Amniotic stem cell (primary cell): Measurements from ENCODE around the gene SGMS1.

ENCODE experiments used
- DNase-seq: peaks from one replicate; lab custom pipeline; 2025; lab: John Stamatoyannopoulos, UW

Gene SGMS1

DNA sequence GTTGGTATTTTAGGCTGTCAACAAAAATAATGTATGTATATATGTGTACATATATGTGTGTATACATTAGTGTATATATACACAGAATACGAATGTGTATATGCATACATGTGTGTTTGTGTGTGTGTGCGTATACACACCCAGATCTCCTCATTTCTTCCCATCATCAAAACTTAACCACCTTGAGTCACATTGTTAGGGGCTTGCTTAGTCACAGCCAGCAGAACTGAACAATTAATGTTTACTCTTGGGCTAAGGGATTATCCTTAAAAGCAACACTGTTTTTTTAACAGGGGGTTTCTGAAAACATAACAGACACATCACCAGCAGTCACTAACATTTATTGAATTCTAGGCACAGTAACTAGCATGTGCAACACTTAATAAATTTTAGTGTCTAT, 289.5 kb downstream of the SGMS1 start:
- DNase-seq: no peak

DNA sequence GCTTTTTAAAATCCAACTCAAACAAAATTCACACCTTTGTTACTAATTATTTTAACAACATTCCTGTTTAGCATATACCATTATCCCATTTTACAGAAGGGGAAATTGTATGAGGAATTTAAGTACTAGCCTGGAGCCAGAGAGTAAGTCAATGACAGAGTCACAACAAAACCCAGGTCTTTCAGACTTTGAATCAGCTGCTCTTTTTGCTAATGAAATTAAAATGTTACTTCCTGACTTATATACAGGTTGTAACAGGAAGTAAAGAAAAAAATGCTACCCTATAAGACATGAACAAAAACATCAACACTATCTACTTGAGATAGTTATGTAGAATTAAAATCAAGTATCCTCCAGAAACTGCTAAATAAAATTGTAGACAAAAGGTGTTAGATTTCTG, 289.9 kb downstream of the SGMS1 start:
- DNase-seq: no peak

DNA sequence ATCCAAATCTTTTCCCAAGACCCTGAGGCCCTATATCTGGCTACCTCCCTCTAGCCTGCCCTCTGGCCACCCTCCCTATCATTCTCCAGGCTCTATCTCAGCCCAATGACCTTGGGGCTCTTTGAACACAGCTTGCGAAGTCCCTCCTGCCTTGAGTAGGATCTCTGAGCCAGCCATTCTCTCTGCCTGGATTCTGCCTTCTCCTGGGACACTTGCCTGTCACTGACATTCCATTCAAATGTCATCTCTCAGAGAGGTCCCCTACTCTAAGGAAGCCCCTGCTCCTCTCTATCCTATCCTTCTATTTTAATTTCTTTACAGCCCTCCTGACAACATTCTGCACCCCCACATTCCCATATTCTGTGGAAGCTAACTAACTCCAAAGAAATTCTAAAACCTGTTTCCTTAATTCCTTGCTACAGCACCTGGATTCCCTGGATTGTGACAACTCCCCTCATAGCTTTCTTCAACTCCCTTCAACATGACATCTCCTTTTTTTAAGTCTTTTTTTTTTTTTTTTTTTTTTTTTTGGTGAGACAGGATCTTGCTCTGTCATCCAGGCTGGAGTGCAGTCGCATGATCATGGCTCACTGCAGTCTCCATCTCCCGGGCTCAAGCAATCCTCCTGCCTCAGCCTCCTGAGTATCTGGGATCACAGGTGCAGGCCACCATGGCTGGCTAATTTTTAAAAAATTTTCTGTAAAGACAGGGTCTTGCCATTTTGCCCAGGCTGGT, 291.5 kb downstream of the SGMS1 start:
- DNase-seq: no peak

DNA sequence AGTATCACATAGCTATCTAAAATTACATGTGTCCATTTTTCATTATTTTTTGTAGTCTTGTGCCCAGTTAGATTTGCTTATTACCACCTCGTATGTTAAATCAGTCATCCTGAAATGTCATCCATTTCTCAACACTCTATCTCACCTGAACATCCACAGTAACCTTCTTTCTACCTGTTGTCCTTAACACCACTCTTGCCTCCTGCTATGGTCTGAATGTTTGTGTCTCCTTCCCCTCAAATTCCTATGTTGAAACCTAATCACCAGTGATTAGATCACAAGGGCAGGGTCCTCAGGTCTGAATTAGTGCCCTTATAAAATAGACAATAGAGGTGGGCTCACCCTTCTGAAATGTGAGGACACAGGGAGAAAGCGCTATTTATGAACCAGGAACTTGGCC, 292.3 kb downstream of the SGMS1 start:
- DNase-seq: no peak

DNA sequence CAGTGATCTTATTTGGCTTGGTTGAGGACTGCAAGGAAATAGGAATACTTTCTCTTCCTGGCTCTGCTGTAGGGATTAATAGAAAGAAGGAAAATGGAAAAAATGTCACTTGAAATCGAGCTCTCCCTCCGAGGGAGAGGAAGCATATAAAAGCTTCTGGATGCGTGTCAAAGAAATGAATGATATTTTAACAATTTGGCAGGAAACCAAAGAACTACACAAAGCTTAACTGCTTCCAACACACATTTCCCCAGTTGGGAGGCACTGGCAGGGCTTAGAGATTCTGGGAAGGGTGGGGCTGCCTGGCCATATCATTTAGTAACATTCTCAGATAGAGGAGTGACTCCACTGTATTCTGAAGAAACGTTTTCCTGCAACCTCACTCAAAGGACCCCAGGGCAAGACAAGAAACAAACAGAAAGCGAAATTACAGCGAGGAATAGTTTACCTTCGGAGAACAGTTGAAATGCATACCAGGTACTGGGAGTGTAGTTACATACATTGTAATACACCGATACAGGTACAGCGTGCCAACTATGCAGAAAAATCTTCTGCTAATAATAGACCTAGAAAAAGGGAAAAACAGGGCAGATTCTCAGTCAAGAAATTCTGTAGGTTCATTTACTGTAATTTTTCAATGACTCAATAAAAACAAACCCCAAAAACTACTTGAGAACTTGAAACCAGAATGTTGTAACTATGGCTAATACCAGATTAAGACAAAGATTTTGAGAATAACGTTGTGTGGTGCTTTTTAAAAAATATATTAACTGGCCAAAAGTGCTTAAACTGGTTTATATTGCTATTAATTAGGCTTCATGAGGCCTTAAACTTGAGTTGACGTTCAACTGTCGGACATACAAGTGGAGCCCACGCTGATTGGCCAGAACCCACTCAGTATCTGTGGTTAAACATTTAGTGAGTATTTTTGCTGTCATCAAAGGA, 296.7 kb downstream of the SGMS1 start:
- no peak for DNase-seq

DNA sequence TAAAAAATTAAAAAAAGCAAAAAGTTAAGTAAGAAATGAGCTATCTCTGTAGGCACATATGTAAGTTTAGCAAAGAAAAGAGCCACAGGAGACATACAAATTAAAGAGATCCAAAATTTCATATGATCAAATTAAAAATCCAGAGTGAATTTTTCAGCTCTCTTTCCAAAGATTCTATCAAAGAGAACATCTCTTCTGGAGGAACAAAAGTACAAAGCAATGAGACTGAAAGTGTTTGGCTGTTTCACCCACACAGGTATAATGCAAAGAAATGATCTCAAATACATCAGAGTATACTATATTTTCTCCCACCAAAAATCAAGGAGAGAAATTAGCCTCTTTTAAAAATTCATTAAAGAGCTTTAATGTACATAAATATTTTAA, 297.6 kb downstream of the SGMS1 start:
- no peak for DNase-seq

DNA sequence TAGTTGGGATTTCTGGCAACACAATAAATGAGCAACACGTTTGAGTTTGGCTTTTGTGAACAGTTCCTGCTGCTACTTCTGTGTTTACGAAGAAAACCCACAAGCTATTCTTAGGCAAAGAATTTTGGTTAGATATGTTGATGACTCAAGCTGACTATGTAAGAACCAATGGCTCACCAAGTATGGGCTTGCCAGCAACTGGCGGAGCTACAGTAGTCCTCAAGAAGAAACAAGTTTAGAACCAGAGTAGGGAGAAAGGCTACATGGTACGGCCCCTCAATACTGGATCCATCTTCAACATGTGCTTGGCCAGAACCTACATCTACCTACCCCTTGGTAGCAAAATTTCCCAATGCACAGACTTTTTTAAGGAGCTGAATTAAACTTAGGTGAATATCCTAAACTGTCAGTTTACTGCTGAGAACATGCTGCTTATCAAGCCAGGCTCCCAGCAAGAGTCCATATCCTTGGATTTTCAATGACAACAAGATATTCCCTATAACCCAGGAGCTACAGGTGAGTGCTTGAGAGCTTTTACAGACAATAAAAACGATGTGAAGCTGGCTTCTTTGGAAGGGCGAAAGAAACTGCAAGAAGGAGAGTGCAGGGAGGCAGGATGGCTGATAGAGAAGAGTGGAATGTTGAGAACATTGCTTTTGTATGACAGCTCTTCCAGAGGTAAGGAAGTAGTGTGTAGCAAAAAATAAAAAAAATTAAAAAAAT, 298.1 kb downstream of the SGMS1 start:
- DNase-seq: peak; percentile 85

DNA sequence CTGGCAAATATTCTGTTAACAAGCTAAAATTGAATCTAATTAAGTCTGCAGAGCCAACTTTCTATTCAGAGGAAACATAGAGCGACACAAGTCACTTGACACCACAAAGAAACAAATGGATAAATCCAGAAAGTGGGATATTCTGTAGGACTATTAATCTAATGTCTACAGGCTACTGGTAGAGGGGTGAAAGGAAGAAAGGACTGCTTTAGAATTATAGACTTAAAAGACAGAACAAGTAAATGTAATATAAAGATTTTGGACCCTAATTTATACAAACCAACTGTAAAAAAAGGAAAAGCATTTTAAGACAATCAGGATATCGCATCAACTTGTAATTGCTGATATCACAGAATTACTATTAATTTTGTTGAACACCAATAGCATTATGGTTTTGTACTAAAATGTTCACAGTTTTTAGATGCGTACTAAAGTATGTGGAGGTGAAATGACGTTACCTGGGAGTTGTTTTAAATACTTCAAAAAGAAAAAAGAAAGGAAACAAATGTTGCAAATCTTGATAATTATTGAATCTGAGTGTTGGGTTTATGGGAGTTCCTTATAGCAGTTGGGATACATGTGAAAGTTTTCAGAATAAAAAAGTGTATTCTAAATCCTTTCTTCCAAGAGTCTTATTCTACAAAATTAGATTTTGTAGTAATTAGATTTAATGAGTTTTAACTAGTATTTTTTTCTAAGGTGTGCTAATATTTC, 298.9 kb downstream of the SGMS1 start:
- DNase-seq: no peak

DNA sequence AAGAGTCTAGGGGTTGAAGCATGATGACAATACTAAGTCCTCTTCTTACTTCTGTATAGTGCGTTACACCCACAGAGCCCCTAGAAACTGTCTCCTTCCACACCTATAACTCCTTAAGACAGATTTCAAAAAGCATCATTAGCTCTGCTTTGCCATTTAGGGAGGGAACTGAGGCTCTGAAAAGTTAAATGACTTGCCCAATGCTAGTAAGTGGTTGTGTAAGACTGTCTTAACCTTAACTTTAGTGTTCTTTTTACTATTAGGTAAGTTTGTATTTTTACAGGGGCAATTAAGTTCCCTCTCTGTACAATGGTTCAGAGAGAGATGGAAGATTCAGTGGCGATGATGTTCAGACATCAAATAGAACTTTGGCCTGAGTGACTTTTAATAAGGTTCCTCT, 299.7 kb downstream of the SGMS1 start:
- no peak for DNase-seq

DNA sequence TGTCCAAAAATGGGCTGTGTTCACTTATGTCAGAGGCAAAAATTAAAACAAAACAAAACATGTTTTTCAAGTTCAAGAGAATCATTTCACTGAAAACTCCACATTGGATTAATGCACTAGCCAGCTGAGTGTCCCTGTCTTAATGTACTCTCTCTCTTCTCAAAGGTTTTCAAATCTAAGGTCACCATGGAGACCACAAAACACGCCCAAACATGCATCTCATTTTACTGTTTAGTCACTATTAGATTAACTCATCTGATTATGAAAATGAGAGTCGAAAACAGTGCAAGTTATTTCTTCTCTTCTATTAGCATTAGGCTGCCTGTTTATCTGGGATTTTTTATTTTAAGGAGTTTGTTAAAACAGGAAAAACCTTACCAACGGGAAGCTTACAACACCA, 301.7 kb downstream of the SGMS1 start:
- DNase-seq: no peak

DNA sequence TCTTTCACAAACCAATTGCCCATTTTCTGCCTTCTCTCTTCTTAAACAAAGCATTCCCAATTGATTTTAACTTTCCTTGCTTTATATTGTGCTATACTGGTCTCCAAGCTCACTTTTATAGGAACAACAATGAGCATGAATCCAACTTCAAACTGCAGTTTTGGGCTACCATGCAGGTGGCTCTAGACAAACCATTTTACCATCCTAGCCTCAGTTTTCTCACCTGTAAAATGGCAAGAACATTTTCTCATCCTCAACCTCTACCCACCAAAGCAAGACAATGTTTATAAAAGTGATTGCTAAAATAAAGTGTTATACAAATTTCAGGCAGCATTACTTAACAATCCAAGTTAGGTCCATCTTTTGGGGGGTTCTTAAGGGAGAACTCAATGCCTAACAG, 305.6 kb downstream of the SGMS1 start:
- no peak for DNase-seq

DNA sequence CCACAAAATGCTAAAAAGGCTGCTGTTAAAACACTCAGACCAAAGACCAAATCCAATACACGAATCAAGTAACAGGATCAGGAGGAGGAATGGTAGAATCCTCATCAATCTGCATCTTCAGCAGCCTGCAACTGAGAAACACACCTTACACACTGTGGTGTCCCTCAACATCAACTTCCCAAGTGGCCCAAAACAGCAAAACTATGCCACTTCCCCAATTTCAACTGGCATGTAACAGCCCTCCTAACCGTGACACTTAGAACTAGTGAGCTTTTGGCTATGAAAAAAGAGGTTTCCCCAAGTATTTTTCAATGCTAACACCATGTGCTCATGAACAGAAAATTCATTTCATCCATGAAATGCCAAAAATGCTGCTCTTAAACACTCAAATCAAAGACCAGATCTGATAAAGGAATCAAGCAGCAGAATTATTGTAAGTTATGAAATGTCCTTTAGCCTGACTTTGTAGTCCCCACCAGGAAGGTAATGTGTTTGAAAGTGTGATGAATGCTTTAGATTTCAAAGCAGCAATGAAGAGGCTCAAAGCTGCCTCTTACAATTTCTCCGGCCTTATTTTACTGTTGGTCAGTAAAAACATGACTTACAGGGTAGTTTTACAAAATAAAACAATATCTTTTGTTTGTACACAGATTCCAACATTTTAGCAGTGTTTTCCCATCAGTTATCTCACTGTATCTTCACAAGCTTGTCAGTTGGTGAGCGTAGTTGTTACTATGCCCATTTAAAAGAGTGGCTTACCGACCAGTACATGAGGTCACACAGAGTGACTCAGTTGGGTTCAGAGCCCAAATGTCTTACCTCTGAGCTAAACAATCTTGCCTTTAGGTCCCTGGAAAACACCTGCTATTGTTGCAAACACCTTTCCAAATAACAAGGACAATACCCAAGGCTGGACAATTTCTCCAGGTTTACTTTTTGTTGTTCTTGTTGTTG, 306.8 kb downstream of the SGMS1 start:
- no peak for DNase-seq

DNA sequence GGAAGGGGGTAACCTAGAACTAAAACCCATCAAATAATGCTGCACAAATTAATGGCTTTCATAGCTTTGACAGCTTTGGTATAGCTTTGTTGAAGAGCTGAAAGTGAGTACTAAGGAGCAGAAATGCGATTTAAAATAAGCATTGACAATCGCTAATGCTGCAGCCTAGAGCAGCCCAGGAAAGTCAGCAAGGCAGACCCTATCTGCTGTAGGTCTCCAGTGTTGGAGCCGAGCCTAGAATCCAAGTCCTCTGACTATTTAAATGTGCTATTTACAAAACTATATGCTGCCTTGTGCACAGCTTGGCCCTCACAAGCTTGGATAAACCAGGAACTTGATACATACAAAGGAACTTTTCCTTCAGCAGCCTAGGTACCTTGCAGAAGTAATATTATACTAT, 307.6 kb downstream of the SGMS1 start:
- DNase-seq: no peak

DNA sequence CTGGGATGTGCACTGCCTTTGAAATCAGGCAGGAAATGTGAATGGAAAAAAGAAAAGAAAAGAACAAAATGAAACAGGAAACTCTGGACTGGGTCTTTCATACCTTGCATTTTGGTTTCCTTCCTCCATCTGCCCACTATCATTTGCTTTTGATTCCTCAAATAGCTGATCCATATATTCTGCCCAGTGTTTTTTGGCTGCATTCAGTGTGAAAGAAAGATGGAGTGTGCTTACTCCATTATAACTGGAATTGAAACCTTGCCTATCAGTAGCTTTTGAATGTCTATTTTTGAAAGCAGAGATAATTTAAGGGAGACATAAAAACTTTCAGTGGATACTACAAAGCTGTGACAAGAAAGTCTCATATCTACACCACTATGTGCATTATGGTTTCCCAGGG, 308.3 kb downstream of the SGMS1 start:
- DNase-seq: no peak

DNA sequence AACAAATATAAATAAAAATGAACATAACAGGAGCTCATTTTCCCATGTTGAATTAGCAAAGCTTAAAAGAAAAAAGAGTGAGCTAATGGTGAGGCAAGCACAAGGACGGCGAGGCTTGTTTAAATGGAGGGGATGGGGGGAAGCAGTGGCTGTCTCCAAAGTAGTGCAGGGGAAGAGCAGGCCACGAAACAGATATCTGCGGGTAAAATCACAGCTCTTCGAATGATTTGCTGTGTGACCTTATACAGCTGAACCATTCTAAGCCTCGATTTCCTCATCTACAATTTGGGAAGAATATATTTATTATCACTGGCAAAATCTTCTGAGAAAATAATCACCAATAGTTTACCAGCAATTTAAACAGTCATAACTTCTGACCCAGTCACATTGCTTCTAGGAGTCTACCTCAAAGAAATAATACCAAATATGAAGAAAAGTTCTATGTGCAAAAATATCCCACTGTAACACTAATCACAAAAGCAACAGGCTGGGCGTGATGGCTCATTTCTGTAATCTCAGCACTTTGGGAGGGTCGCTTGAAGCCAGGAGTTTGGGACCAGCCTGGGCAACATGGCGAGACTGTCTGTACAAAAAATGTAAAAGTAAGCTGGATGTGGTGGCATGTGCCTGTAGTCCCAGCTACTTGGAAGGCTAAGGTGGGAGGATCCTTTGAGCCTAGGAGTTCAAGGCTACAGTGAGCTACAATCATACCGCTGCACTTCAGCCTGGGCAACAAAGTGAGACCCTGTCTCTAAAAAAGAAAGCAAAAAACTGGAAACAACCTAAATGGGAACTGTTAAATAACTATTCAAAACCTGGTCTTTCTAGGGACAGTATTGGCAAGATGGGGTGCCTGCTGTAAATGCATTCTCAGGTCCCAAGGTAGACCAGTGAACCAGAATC, 309.3 kb downstream of the SGMS1 start:
- DNase-seq: no peak

DNA sequence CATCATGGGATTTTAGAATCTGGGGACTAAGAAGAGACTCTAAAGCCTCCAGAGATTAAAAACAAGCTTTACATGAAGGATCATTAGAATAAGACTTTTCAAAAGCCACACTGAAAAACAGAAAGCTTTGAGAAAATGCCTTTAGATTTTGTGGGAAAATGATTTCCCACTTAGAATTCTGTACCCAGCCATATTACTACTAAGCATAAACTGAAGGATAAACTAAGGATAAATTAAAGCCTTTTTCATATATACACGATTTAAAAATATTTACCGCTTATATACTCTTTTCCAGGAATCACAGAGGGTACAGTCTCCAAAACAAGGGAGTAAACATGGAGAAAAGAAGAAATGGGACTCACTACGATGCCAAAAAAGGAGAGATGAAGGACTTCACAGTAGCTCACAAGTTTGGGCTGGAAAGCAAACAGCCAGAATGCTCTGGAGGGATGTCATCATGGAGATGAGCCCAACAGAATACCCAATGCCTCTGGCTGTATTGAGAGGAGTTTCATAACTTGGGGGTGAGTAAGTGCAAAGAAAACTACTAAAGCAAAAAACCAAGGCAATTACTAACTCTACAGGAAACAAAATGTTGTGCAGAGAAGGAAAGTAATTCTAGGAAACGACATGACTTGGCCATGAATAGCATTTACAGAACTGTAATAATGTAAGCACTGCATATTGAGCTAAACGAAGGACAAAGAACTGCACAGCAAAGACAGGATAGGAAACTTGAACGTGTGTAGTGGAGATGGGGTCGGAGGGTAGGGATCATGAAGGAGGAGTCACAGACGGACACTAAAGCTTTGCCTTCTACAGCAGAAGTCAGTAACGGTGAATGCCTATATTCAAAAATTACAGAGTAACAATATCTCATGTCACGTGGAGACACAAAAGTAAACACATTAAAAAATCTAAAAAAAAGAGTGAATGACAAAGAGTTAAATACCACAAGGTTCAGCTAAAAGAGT, 311.0 kb downstream of the SGMS1 start:
- DNase-seq: no peak

DNA sequence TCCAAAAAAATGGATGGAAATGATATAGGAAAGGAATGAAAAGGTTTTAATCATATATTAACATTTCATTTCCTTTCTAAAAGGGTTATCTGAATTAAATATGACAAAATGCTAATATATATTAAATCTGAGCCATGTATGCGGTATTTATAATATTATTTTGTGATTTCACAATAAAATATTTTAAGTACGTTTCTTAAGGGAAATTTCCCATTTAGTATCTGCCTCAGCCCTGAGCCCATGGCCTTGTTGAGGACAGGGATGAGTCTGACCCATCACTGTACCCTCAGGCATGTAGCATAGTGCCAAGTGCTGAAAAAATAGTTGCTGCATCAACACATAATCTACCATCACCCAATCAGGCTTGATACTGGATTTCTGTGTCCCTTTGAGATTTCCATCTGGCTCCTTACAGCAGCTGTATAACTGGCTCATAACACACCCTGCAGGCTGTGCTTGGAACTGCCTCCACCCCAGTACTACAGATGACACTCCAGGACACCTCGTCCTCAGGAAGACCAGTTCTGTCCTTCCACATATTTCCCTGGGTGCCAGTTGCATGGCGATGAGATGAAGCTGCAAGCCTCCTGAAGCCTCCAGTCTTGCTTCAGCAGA, 313.1 kb downstream of the SGMS1 start:
- DNase-seq: no peak

DNA sequence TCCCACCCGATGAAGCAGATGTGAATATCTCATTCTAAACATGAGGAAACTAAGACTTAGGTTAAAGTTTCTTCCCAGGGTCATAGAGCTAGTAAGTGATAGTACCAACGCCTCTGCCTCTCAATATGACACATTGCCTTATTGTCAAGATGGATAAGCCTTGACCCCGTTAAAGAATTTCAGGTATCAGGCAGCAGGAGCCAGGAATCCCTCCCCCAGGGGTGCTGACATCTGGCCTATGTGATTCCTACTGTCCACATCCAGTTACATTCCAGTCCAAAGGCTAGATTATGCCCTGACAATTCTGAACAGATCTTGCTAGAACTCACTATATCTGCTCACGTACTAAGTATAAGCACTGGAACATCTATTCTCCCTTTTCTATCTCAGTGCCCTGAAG, 314.4 kb downstream of the SGMS1 start:
- DNase-seq: no peak
